Sigmoid colon (tissue), 4 donors: ENCODE measurements around the gene WNT5A.

Experiments used
- CTCF ChIP-seq, 4 experiments: fragments of 450-650 bp in 3 of 4; fragments of 200-600 bp in 1 of 4; IDR thresholded peaks; one replicate each; pipeline ENCODE4 v1.5.1; 2016 to 2019; ENCODE audit warnings: antibody characterized with exemption in 4 of 4, mild to moderate bottlenecking in 3 of 4, moderate library complexity in 2 of 4
- EP300 ChIP-seq, 4 donors: sonication (generic); formaldehyde crosslinking; IDR thresholded peaks; one replicate each; pipeline ENCODE4 v1.6.1; 2017; ENCODE audit warnings: antibody characterized with exemption in 4 of 4
- POLR2A ChIP-seq, 2 donors: fragments of 450-650 bp; IDR thresholded peaks; one replicate each; pipeline ENCODE4 v1.6.1; 2016; ENCODE audit warnings: antibody characterized with exemption in 2 of 2, mild to moderate bottlenecking in 2 of 2, moderate library complexity in 2 of 2
- POLR2AphosphoS5 ChIP-seq, 4 donors: sonication (generic); formaldehyde crosslinking; IDR thresholded peaks; one replicate each; pipeline ENCODE4 v1.6.1; 2017; ENCODE audit warnings: antibody characterized with exemption in 4 of 4

- no peak for TF ChIP-seq POLR2A (IDR thresholded peaks at IDR 0.05)
- TF ChIP-seq CTCF (IDR thresholded peaks at IDR 0.05), result no peak
- no peak for TF ChIP-seq EP300 (IDR thresholded peaks at IDR 0.05)
- TF ChIP-seq POLR2AphosphoS5 (IDR thresholded peaks at IDR 0.05), result peak in 1 of 4 donors; percentile 15
Measured at GRCh38 chr3:55487381-55488241, 505 bp upstream of the WNT5A start.
